Lung (tissue), 12 donors: ENCODE data around the gene EVA1C. TPM values are rescaled to one million over a fixed set of nuclear protein-coding genes. Genes with fewer than 3 reads are reported as not detected.
"Not testable (repeated sequence)": the region's sequence is repeated elsewhere in the genome, so short reads cannot be mapped to it uniquely, and the experiment has no call there.

ENCODE experiments used
- ATAC-seq: fragments of 200-7000 bp; cut with Tn5 transposase; one replicate; pipeline ENCODE4 v1.9.1; 2020; ENCODE audit warnings: moderate number of reproducible peaks; ENCODE audit not compliant: insufficient read depth, low FRiP score
- DNase-seq, 3 donors: peaks; one replicate each; pipeline ENCODE4 v3.0.0-alpha.2; 2013 to 2017
- H3K27ac ChIP-seq, 2 donors: one replicate each; pipeline ENCODE4 v1.5.1; 2013; ENCODE audit warnings: mild to moderate bottlenecking in 2 of 2, moderate library complexity in 2 of 2, control low read depth in 1 of 2, inconsistent platforms in 1 of 2, low read depth in 1 of 2, low read length in 1 of 2
- H3K27me3 ChIP-seq, 3 donors: one replicate each; pipeline ENCODE4 v1.5.1; 2013; ENCODE audit warnings: low read length in 2 of 3; ENCODE audit not compliant: control insufficient read depth in 3 of 3, insufficient read depth in 3 of 3
- H3K36me3 ChIP-seq, 4 donors: one replicate each; pipeline ENCODE4 v1.5.1; 2013; ENCODE audit warnings: low read length in 4 of 4, mild to moderate bottlenecking in 1 of 4, moderate library complexity in 1 of 4; ENCODE audit not compliant: control insufficient read depth in 4 of 4, insufficient read depth in 4 of 4
- H3K4me1 ChIP-seq, 5 donors: one replicate each; pipeline ENCODE4 v1.5.1; 2013; ENCODE audit warnings: low read length in 5 of 5, mild to moderate bottlenecking in 2 of 5, moderate library complexity in 1 of 5; ENCODE audit not compliant: control insufficient read depth in 5 of 5, insufficient read depth in 5 of 5
- H3K4me3 ChIP-seq: one replicate; pipeline ENCODE4 v1.5.1; 2013; ENCODE audit warnings: mild to moderate bottlenecking, control low read depth, moderate library complexity
- H3K9ac ChIP-seq, 2 donors: one replicate each; pipeline ENCODE4 v1.5.1; 2013; ENCODE audit warnings: low read length in 2 of 2, control low read depth in 1 of 2; ENCODE audit not compliant: insufficient read depth in 1 of 2
- H3K9me3 ChIP-seq, 4 donors: one replicate each; pipeline ENCODE4 v1.5.1; 2013; ENCODE audit warnings: low read length in 3 of 4, mild to moderate bottlenecking in 1 of 4, moderate library complexity in 1 of 4; ENCODE audit not compliant: control insufficient read depth in 4 of 4, insufficient read depth in 3 of 4
- CTCF ChIP-seq: IDR thresholded peaks from 2 replicates; pipeline ENCODE4 v1.5.1; 2012; ENCODE audit warnings: mild to moderate bottlenecking; ENCODE audit errors: control extremely low read depth, extremely low read depth
- WGBS, 2 donors: extraction: QIAGEN DNeasy Blood & Tissue Kit; methylation state at CpG; one replicate each; pipeline ENCODE4 v1.1.7; 2013; 5-methylcytosine and 5-hydroxymethylcytosine counted together
- polyA plus RNA-seq, 2 donors: library from polyadenylated mRNA; stranded (reverse); fragments of 200-250 nt; gene quantifications; one replicate each; pipeline ENCODE4 v1.2.1, GENCODE V29; 2013
- total RNA-seq, 2 donors: library from RNA; depleted of rRNA in 1 of 2; stranded (reverse); fragments of >200 nt in 1 of 2; gene quantifications; one replicate each; pipeline ENCODE4 v1.2.1, GENCODE V29; 2014 to 2021
- donor health status: control.
- donor health status: control.
- donor health status: Bipolar disorder and iron deficiency.
- donor health status: healthy.
- donor health status: DM: yes; HTN: yes; CAD: no.

Gene EVA1C
- total and polyA plus RNA-seq, 4 donors = 13.9 to 59.0 (median 48.6) TPM

- DNase-seq, H3K9me3 ChIP-seq, H3K4me3 ChIP-seq, H3K27me3 ChIP-seq, H3K4me1 ChIP-seq, ATAC-seq, H3K9ac ChIP-seq, H3K27ac ChIP-seq: not testable (repeated sequence)
- H3K36me3 ChIP-seq = peaks cover 0 to 19% (median 3%) of the 10 kb centered on the region in 4 donors
- 89 to 97% methylated on average over 6 to 7 of the region's 7 CpGs for WGBS, 2 donors
Observed at GRCh38 chr21:32506411-32506965, 94.0 kb downstream of the EVA1C start.

- Histone ChIP-seq H3K9me3 (peaks cover 0 to 3% (median 0%) of the 10 kb centered on the region in 4 donors), H3K27me3 (no peaks in the 10 kb centered on the region), H3K9ac (no peak overlapping the region), H3K36me3 (peaks cover 0 to 20% (median 3%) of the 10 kb centered on the region in 4 donors), H3K4me3 (no peak overlapping the region), H3K4me1 (no peaks in the 10 kb centered on the region), H3K27ac (no peak overlapping the region)
- WGBS, 2 donors = 95 to 99% methylated on average over 16 of the region's 16 CpGs
- no peak for DNase-seq
- TF ChIP-seq CTCF = no peak
- no peak for ATAC-seq
Observed at GRCh38 chr21:32507342-32507919, 94.9 kb downstream of the EVA1C start.

- H3K27ac ChIP-seq, DNase-seq, H3K4me1 ChIP-seq, H3K9me3 ChIP-seq, H3K4me3 ChIP-seq, H3K9ac ChIP-seq, ATAC-seq, H3K27me3 ChIP-seq: not testable (repeated sequence)
- H3K36me3 ChIP-seq = peaks cover 0 to 21% (median 3%) of the 10 kb centered on the region in 4 donors
- WGBS, 2 donors = 70 to 85% methylated on average over 4 of the region's 4 CpGs
Observed at GRCh38 chr21:32508036-32508435, 95.5 kb downstream of the EVA1C start.

- DNase-seq = no peak
- no peak for ATAC-seq
- 89 to 95% methylated on average over 9 of the region's 9 CpGs for WGBS, 2 donors
- Histone ChIP-seq H3K9ac (no peak overlapping the region), H3K27ac (no peak overlapping the region), H3K36me3 (peaks cover 0 to 21% (median 3%) of the 10 kb centered on the region in 4 donors), H3K27me3 (no peaks in the 10 kb centered on the region), H3K4me3 (no peak overlapping the region), H3K4me1 (no peaks in the 10 kb centered on the region), H3K9me3 (peaks cover 0 to 3% (median 0%) of the 10 kb centered on the region in 4 donors)
- no peak for TF ChIP-seq CTCF
Observed at GRCh38 chr21:32508558-32508957, 96.1 kb downstream of the EVA1C start.

DNA sequence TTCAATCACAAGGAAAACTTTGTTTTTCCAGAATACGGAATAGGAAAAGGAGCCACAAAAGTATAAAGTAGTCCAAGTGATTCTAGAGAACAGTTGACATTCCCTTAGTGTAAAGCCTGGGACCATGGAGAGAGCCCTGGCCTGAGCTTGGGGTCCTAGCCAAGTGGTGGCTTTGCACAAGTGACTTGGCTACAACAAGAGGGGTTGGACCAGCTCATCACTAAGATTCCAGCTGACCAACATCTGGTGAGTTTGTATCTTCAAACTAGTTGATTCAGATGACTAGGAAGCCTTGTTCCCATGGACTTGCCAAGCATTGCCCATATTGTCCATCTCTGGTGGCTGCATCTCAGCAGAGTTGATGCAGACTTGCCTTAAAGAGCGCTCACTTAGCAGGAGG is 96.5 kb downstream of the EVA1C start:
- not testable (repeated sequence) for H3K27ac ChIP-seq, ATAC-seq, H3K27me3 ChIP-seq, H3K9me3 ChIP-seq, H3K9ac ChIP-seq, DNase-seq, H3K4me1 ChIP-seq, H3K4me3 ChIP-seq
- WGBS, 2 donors = 88 to 95% methylated on average over 2 of the region's 2 CpGs
- H3K36me3 ChIP-seq = peaks cover 0 to 21% (median 3%) of the 10 kb centered on the region in 4 donors
